GM18517 (cell line): ENCODE results near the gene WDR87.
"Not testable (repeated sequence)": the region's sequence is repeated elsewhere in the genome, so short reads cannot be mapped to it uniquely, and the experiment has no call there.

Experiments
- ATAC-seq: cut with Tn5 transposase; IDR thresholded peaks from one replicate; pipeline ENCODE4 v1.9.1; 2021; ENCODE audit warnings: mild to moderate bottlenecking, moderate library complexity; ENCODE audit not compliant: unreplicated experiment

The WDR87 gene

GRCh38 chr19:37893845-37894575 is 12.4 kb downstream of the WDR87 start:
- ATAC-seq: no peak

DNA sequence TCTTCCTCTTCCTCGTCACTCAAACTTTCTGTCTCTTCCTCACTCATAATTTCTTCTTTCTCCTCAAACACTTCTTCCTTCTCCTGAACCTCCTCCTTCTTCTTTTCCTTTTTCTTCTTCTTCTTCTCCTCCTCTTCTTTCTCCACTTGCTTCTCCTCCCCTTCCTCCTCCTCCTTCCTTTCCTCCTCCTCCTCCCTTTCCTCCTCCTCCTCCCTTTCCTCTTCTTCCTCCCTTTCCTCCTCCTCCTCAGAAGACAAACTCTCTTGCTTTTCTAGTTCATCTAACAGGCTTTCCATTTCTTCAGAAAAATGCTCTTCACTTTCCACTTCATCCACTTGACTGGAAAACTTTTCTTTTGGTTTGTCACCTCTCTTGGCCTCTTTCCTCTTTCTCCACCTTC is 19.8 kb downstream of the WDR87 start:
- no peak for ATAC-seq

- no peak for ATAC-seq
Observed at GRCh38 chr19:37885392-37885791, 21.0 kb downstream of the WDR87 start.

- ATAC-seq: no peak
Observed at GRCh38 chr19:37877147-37877546, 29.2 kb downstream of the WDR87 start.

DNA sequence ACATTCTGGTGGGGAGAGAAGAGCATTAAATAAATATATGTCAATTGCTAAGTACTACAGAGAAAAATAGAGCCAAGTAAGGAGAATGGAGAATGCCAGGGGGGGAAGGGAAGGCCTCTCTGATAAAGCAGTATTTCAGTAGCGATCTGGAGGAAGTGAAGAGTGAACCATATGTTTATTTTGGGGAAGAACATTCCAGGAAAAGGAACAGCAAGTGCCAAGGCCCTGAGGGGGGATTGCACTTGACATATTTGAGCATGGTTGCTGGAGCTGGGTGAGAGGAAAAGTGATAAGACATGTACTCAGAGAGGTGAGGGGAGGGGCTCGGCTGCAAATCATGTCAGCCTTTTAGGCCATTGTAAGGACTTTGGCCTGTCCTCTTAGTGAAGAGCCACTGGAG is 30.4 kb downstream of the WDR87 start:
- no peak for ATAC-seq

DNA sequence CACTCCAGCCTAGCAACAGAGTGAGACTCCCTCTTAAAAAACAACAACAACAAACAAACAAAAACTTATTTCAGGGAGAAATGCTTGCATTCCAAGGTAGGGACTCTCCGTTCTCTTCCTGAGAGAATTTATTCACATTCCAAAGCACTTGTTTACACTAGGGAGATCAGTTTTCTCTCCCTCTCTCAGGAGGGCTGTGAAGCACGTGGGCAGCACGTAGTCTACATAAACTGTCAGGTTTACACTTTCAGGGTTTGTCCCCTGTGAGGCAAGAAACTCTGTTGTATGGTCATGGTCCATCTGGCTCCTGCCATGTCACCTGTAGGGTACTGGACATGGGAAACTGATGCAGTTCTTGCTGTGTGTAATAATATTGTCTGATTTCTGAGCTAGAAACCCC is 31.6 kb downstream of the WDR87 start:
- no peak for ATAC-seq

GRCh38 chr19:37872383-37872782 is 34.0 kb downstream of the WDR87 start:
- ATAC-seq: no peak

DNA sequence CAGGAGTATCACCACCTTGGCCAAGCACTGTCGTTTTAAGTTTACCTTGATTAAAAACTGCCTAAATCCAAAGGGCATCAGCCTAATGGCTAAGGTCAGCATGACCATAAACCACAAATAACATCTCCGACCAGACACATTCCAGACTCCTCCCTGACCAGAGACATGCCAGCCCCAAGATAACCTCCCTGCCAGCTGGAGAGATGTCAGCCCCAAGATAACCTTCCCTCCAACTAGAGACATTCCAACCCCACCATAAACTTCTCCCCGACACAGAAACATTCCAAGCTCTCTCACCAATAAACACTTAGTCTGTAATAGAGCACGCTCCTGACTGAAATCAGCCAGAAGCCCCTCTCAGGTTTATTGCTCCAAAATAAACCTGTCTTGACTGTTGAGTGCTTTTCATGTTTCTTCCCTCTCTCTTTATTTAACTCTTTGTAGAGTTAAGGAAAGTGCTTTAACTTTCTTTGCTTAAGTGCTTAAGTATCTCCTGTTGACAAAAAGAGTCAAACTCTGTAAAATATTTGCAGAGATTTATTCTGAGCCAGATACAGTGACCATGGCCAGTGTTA is 36.5 kb downstream of the WDR87 start:
- no peak for ATAC-seq

DNA sequence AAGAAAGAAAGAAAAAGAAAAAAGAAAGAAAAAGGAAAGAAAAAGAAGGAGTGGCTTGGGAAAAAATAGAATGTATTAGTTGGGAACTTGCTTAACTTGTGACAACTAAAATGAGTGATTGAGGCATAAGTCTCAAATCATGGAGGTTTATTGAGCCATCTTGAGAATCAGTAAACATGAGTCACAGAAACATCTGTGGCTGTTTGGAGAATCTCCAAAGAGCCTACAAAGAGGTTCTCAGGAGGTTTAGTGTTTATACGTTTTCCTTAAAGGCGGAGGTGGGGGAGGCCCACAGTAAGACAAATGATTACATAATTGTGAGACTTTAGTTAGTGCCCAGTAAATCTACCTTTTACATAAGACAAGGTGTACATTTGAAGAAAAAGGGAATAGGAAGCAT is 38.6 kb downstream of the WDR87 start:
- no peak for ATAC-seq

GRCh38 chr19:37865930-37866329 is 40.5 kb downstream of the WDR87 start:
- ATAC-seq: not testable (repeated sequence)

DNA sequence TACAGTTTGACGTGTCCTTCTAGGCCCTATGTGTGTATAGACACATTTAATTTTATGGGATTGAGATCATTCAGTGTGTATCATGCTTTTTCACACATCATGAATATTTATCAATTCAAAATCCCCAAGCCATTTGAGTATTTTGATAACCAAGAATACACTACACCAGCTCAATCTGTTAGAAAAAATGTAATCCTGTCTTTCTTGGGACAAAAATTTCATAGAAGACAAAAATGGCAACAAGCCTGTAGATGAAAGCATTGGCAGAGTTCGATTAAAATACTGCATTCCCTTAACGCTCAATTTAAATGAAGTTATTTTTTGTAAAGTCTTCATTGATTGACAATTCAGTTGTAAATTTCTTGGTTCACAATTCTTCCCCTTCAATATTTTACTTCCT is 41.9 kb downstream of the WDR87 start:
- ATAC-seq: no peak

DNA sequence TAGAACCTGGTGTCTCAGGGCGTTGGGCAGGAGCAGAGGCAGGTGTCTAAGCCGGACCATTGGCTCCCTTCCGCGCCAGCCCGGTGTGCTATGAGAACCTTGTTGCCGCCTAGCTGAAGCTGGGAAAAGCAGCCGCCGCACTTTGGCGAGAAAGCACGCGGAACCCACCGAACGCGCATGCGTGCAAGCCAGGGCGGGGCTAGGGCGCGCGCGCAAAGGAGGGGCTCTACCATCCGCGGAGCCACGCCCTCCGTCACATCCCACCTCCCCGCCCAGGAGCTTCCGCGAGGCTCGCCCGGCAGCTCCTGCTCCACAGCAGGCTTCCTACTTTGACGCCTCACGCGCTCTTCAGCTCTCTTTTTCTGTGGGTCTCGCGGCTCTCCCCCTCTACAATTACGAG is 51.3 kb downstream of the WDR87 start:
- ATAC-seq: no peak

DNA sequence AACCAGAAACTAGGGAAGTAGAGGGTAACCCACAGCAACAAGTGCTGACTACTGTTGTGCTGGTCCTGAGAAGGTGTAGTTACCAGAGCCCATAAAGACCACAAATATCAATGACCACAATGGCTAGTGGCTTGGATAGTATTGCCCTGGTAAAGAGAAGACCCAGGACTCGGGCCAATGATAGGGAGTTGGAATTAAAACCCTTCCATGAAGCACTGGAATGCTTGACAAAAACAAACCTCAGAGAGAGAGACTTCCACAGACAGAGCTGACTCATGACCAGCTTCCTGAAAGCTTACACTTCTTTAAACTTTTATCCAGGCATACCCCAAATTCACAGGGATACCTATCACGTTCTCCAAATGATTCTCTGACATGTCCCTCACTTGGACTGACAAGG is 60.5 kb downstream of the WDR87 start:
- no peak for ATAC-seq
